Dermis microvascular lymphatic vessel endothelial cell (primary cell): ENCODE results near the gene ADA. TPM values are rescaled to one million over a fixed set of nuclear protein-coding genes. Genes with fewer than 3 reads are reported as not detected.
A peak's percentile ranks its signal among the peaks of the same experiment; 100 is the strongest.

Experiments
- DNase-seq, 2 donors: peaks; one replicate each; pipeline versions ENCODE4 v3.0.0 to v3.0.0-alpha.2; 2010; ENCODE audit warnings: low read depth in 2 of 2
- total RNA-seq: library from RNA; depleted of rRNA; stranded (reverse); fragments of >200 nt; gene quantifications from 2 replicates; pipeline ENCODE4 v1.2.1, GENCODE V29; 2014

ADA gene
- total RNA-seq, 1 donor from 2014 or later: 22.9 TPM

GRCh38 chr20:44582311-44583025, 69.0 kb downstream of the ADA start, which contains the start of gene PKIG:
TSS of gene PKIG (plus strand) at chr20:44582579. CDS start at chr20:44614557, 31,978 bp downstream.
- peak; percentile 98 for DNase-seq

- DNase-seq: no peak
Measured at GRCh38 chr20:44581515-44581914, 70.0 kb downstream of the ADA start.

- peak in 1 of 2 donors; percentile 56 for DNase-seq
Measured at GRCh38 chr20:44580581-44581268, 70.8 kb downstream of the ADA start.

- DNase-seq: peak; percentile 62 to 87
Measured at GRCh38 chr20:44579313-44580081, 72.0 kb downstream of the ADA start.

GRCh38 chr20:44576297-44576696, 75.2 kb downstream of the ADA start:
- DNase-seq: peak; percentile 57 to 80

- DNase-seq: no peak
Measured at GRCh38 chr20:44574372-44574771, 77.1 kb downstream of the ADA start.

- DNase-seq: no peak
Measured at GRCh38 chr20:44573501-44573869, 78.0 kb downstream of the ADA start.

GRCh38 chr20:44572551-44573500, 78.7 kb downstream of the ADA start:
- DNase-seq: peak in 1 of 2 donors; percentile 56

- DNase-seq: no peak
Measured at GRCh38 chr20:44571362-44571988, 80.0 kb downstream of the ADA start.

- no peak for DNase-seq
Measured at GRCh38 chr20:44570367-44570766, 81.1 kb downstream of the ADA start.

Other genes with a start within 250 kb of the ADA start
- 3.0 and 3.5 TPM in 2 replicates for gene TTPAL, start 175.8 kb downstream of the ADA start, total RNA-seq
- gene SERINC3, start 129.6 kb downstream of the ADA start, total RNA-seq: 106 and 135 TPM in 2 replicates
- 151 and 182 TPM in 2 replicates for gene PKIG, start 69.1 kb downstream of the ADA start, total RNA-seq
- gene CCN5, start 63.7 kb upstream of the ADA start, total RNA-seq: not detected in 2 replicates
- not detected in 2 replicates for gene KCNK15, start 94.2 kb upstream of the ADA start, total RNA-seq
- not detected in 2 replicates for gene RIMS4, start 158.8 kb upstream of the ADA start, total RNA-seq
- gene YWHAB, start 234.0 kb upstream of the ADA start, total RNA-seq: 92.7 and 117 TPM in 2 replicates